H7 (cell line): Measurements from ENCODE around the gene NACC2. TPM values are rescaled to one million over a fixed set of nuclear protein-coding genes. Genes with fewer than 3 reads are reported as not detected.

Experiments
- DNase-seq: peaks from one replicate; pipeline ENCODE4 v3.0.0; 2012
- H3K27me3 ChIP-seq: 2 replicates; pipeline ENCODE4 v1.6.0; 2011; ENCODE audit warnings: mild to moderate bottlenecking, low read length; ENCODE audit not compliant: control insufficient read depth, insufficient read depth
- H3K36me3 ChIP-seq: replicated peaks from 2 replicates; pipeline ENCODE4 v1.5.1; 2011; ENCODE audit warnings: low read length; ENCODE audit not compliant: control insufficient read depth, insufficient read depth
- H3K4me3 ChIP-seq: 2 replicates; pipeline ENCODE4 v1.5.1; 2011; ENCODE audit warnings: low read depth, mild to moderate bottlenecking, control low read depth, low read length, moderate library complexity; ENCODE audit not compliant: insufficient read depth
- total RNA-seq: library from RNA; depleted of rRNA; stranded (reverse); fragments of >200 nt; shearing (Covaris generic); gene quantifications from 2 replicates; pipeline ENCODE4 v1.2.3, GENCODE V29; 2014

The NACC2 gene
- total RNA-seq, 1 experiment from 2014 or later: 19.3 TPM

DNA sequence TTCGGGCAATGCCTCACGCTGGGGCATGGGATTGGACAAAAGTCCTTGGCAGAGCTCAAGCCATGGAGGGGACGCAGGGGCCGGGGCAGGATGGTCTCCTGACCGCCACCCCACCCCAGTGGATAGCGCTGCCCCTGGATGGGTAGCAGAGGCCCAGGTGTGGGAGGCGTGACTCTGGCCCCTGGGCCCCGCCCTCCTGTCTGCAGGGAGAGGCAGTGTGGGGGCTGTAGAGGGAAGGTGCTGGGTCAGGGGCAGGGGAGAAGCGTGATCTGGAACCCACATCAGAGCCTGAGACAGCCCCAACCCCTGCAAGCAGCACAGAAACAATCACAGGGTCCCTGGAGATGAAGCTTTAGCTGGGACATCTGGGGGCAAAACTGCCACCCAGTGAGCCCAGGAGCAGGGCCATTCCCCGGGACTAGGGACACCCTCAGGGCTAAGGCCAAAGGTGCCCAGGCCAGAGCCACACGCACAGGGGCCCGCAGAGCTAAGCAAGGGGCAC is 36.2 kb downstream of the NACC2 start:
- DNase-seq: peak; percentile 72
- Histone ChIP-seq H3K36me3 (no peaks in the 10 kb centered on the region), H3K4me3 (no peak overlapping the region), H3K27me3 (no peaks in the 10 kb centered on the region)

DNA sequence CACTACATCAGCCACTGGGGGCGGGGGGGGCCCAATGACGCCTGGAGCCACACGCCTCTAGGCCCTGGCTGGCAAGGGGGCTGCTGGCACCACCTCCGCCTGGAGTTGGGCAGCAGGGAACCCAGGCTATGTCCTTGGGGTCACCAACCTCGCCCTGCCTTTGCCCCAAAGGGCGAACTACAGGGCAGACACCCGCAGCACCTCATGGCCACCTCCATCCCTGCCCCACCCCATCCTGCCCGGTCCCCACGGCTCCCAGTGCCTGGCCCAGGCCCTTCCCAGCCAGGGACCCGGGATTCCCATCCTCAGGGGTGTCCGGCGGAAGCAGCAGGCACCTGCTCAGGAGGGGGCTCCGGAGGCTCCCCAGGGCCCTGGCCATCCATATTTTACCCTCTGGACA is 37.0 kb downstream of the NACC2 start:
- Histone ChIP-seq H3K36me3 (no peaks in the 10 kb centered on the region), H3K4me3 (no peak overlapping the region), H3K27me3 (no peaks in the 10 kb centered on the region)
- DNase-seq: peak; percentile 70

DNA sequence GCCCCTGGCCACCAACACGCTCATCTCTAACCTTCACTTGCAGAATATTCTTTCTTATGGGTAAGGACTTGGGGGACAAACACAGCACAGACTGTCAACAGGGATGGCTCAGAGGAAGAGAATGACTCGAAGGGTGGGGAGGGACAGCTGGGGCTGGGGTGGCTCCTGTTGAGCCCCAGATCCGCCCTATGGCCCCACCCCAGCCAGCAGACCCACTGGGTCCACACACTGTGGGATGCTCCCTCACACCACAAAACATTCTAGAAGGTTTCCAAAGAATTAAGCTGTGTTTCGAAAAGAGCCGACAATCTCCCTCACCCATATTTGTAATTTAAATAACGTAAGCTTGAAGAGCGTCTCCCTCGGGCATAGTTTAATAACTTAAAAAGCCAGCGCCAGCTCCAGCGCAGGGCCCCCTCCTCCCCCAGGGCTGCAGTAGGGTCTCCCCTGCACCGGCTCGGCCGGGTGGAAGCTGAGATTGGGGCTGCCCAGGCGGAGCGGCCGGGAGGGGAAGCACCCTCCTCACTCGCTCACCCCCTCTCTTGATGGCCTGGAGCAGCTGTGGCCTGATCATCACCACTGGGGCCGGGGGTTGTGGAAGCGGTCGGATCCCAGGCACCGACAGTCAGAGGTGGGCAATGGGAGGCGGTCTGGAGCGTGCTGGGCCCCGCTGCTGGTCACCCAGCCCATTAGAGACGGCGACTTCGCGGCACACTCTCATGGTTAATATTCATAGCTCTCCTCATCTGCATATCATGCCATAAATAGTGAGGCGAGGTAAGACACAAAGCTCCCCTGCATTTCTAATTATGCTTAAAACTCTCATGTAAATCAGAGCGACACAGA is 37.6 kb downstream of the NACC2 start:
- Histone ChIP-seq H3K27me3 (no peaks in the 10 kb centered on the region), H3K36me3 (no peaks in the 10 kb centered on the region), H3K4me3 (no peak overlapping the region)
- DNase-seq: peak; percentile 83

DNA sequence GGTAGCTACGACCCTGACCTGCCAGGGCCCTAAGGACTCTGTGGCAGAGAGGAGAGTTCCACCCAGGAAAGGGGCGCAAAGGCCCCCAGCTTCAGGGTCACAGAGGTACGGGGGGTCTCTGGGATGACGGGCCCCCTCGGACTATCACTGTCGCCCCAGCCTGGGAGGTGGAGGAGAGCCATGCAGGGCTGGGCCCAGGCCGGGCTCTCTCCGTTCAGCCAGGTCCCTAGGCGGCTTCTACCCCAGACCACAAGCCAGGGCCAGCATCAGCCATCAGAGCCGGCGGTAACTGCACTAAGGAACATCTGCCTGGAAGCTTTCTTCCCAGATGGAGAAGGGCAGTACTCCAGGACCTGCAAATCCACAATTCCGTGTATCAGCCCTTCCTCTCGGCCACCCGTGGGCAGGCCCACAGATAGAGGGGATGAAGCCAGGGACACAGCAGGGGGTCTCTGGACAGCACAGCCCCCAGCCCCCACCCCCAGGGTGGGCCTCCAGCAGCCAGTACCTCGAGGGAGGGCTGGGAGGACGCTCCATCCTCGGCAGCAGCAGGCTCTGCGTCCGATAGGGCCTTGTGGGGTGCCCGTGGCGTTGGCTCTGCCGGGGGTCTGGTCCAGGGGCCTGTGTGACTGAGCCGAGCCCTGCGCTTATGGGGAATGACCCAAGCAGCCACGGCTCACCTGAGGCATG is 38.4 kb downstream of the NACC2 start:
- Histone ChIP-seq H3K27me3 (no peaks in the 10 kb centered on the region), H3K4me3 (no peak overlapping the region), H3K36me3 (no peaks in the 10 kb centered on the region)
- DNase-seq: peak; percentile 70

DNA sequence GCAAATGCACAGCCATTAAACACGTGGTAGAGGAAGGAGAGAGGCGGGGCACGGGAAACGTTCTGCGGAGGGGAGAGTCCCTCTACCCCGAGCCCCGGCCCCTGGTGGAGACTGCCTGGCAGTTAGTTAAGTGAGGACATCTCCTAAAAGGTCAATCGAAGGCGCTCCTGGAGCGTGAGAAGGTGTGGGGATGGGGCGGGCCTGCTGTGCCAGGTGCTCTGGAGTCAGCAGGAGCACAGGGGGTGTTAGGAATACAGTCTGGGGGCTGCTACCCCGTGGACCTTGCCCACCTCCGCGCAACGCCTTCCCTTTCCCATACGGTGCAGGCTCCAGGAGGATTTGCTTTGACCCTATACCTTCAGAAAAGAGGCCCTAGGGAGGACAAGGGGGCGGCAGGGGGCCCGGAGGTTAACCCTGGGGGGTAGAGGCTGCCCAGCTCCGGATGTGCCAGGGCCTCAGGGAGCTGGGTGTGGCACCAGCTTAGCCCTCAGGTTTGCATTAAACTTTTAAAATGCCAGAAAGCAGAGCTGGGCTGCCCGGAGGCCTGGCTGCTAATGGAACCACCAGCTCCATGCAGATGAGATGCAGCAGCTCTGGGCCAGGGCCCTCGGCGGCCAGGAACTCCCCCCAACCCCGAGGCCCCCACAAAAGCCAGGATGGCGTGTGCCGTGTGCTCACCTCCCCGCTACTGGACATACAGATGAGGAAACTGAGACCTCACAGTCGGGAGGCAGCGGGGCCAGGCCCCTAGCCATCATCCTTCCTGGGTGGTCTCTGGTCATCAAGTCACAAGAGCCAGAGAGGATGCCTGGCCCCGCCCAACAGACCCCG is 39.2 kb downstream of the NACC2 start:
- peak; percentile 80 for DNase-seq

DNA sequence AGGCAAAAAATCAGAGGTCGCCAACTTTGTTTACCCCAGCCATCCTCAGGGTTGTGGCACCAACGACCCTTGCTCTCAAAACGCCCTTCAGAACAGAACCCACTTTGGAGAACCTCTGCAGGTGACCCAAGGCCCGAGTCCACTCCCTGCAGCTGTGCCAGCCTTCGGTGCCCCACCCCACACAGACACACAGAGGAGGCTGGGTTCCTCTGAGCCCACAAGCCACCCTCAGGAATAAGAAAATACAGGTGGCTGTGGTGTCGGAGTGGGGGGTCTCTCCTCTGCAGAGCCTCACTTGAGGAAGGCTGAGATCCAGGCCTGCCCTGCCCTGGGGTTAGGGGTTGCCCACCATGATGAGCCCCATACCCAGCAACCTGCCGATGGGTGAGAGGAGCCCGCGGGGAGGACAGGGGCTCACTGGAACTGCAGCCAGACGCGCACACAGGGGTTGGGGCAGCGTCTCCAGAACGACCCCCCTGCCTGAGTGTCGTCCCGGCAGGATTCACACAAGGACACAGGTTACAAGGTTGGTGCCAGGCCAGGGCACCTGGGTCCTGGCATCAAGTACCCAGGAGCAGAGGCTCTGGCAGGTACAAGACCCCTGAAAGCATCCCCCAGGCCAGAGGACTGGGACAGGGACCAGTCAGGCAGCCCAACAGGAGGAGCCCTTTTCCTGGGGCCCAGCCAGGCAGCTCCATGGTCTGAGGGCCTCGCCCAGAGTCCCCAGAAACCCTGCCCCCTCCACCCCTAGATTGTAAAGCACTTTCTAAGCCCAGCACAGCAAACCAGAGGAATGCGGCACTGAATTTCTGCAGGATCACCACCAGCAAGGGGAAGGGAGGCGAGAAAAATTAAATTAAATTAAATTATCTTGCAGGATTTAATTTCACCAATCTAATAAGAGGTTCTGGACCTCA is 40.0 kb downstream of the NACC2 start:
- H3K4me3 ChIP-seq: no peak overlapping the region
- H3K36me3 ChIP-seq: no peaks in the 10 kb centered on the region
- no peaks in the 10 kb centered on the region for H3K27me3 ChIP-seq
- DNase-seq: peak; percentile 64

More for the DNA sequence above, 39.2 kb downstream of the NACC2 start:
- Histone ChIP-seq H3K36me3 (no peaks in the 10 kb centered on the region), H3K27me3 (no peaks in the 10 kb centered on the region), H3K4me3 (no peak overlapping the region)

DNA sequence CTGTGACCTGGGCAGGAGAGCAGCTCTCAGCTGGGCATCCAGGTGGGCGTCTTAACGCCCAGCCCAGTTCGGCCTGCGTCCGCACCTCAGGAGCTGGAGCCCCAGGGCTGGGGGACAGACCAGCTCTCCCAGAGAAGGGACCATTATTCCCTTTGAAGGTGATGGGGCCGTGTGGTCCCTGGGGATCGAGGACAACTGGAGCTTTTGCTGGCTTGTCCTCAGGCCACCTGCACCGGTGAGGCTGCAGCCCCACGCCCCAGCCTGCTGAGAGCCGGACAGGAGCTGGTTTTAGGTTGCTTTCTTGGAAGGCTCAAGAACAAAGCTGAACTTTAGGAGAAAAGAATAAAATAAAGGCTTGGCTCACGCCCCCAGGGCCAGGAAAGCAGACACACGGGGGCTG is 40.9 kb downstream of the NACC2 start:
- DNase-seq: peak; percentile 50
- Histone ChIP-seq H3K4me3 (no peak overlapping the region), H3K27me3 (no peaks in the 10 kb centered on the region), H3K36me3 (no peaks in the 10 kb centered on the region)

DNA sequence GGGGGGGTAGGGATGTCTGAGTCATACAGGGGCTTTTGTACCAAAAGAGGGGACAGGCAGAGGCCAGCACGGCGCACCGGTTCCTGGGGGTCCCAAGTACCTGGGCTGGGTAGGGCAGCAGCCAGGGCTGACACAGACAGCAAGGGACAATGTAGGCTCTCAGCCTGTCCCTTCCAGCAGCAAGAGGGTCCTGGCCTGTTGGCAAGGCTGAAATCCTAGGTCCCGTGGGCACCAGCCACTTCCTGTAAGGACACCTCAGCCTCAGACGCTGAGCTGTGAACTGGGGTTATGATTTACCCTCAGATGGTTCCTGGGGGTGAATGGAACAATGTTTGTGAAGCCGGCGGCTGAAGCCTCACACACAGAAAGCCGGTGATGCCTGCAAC is 41.3 kb downstream of the NACC2 start:
- no peaks in the 10 kb centered on the region for H3K27me3 ChIP-seq
- no peak overlapping the region for H3K4me3 ChIP-seq
- DNase-seq: peak; percentile 40
- no peaks in the 10 kb centered on the region for H3K36me3 ChIP-seq

DNA sequence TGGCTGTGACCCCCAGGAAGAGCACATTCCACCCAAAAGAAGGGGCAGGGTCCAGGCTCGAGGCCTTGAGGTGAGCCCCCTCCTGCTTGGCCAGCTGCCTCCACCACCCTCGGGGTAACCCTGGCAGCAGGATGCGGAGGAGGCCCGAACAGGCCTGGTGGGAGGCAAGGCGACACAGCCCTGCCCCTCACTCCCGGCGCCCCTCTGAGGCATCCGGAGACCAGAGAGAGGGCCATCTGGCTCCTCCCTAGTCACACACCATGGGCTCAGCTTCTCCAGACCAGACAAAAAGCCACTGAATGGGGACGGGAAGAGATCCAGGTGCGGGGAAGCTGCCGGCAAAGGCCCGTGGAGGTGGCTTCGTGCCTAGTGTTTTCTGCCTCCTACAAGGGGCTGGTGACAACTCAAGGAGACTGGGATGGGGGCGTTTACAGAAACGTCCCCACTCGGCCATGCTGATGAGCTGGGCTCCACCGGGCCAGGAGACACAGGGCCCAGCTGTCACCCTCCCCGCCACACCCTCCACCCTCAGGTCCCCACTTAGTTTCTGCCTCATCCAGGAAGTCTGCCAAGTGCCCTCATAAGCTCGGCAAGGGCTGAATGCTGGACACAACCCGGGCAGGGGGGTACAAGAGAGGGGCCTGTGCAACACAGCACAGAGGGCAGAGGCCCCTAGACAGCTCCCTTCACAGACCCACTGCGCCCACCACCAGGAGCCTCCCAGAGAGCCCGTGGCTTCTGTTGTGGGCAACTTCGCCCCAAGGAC is 41.9 kb downstream of the NACC2 start:
- H3K27me3 ChIP-seq: no peaks in the 10 kb centered on the region
- no peaks in the 10 kb centered on the region for H3K36me3 ChIP-seq
- no peak overlapping the region for H3K4me3 ChIP-seq
- peak; percentile 75 for DNase-seq

DNA sequence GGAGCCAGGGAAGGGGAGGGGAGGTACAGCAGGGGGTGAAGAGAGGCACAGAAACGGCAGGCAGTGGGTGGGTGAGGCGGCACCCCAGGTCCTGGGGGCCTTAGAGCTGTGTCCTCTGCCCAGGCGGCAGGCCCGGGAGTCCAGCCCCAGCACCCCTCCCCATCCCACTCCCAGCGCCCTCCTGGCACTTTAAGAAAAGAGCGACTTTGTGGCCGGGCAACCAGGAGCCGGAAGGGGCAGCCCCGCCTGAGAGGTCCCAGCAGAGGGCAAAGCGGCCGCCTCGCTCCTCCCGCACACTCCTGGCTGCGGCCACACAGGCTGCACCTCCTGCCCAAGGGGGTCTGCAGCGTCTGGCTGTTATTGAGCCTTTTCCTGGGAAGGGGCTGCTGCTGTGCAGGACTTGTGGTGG is 42.6 kb downstream of the NACC2 start:
- Histone ChIP-seq H3K27me3 (no peaks in the 10 kb centered on the region), H3K4me3 (no peak overlapping the region), H3K36me3 (no peaks in the 10 kb centered on the region; the same call in 1 of the 2 replicates)
- DNase-seq: peak; percentile 88

DNA sequence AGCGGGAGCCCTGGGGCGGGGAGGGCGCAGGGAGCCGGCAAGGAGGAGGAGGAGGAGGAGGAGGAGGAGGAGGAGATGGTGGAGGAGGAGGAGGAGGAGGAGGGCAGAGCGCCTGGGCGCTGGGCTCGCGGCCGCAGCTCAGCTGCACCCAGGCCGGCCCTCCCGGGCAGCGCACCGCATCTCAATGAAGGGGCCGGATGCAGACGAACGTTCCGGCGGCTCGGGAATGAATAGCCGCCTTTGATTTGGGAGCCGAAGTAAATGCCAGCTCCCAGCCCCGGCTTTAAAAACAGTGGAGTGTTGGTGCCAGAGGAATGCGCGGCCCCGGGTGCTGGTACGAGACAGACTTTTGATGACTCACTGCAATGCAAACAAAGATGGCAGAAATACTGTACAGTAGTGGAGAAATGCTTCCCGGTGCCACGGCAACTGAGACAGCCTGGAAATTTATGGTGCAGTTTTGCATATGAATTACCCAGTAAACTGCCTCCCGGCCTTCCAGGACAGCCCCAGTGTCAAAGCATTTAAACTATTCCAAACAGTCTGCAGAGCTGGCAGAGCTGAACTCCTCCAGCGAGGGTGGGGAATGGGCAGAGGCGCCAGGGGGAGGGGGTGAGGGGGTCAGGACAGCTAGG is 43.1 kb downstream of the NACC2 start:
- peak; percentile 81 for DNase-seq
- Histone ChIP-seq H3K27me3 (no peaks in the 10 kb centered on the region), H3K36me3 (no peaks in the 10 kb centered on the region; the same call in 1 of the 2 replicates), H3K4me3 (peak overlapping the region; percentile 63)

DNA sequence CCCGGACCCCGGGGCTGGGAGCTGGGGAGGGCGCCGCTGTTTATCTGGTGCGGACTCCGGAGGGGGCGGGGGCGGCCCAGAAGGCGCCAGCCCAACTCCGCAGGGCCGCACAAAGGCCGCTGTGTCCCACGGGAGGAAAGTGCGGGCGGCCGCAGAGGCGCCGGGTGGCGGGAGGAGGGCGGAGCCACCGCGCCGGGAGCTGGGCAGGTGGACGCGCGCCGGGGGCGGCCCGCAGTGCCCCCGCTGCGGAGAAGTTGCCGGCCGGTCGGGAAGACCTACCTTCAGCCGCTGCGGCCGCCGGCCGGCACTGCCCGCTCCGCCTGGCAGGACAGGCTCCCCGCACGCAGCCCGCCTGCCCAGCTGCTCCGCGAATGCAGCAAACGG is 43.6 kb downstream of the NACC2 start:
- Histone ChIP-seq H3K36me3 (no peaks in the 10 kb centered on the region; the same call in 1 of the 2 replicates), H3K27me3 (no peaks in the 10 kb centered on the region), H3K4me3 (peak overlapping the region; percentile 63)
- peak; percentile 85 for DNase-seq
